Loucy (cell line): ENCODE results near the gene EDC3.

Experiments
- H2AFZ ChIP-seq: fragments of 200-600 bp; sonication (generic); 2 replicates; pipeline ENCODE4 v1.6.0; 2016; ENCODE audit warnings: antibody characterized with exemption, mild to moderate bottlenecking, low read length, moderate library complexity
- H3F3A ChIP-seq: fragments of 200-600 bp; 2 replicates; pipeline ENCODE4 v1.6.0; 2016; ENCODE audit warnings: antibody characterized with exemption, low read depth, mild to moderate bottlenecking
- H3K27me3 ChIP-seq: fragments of 200-600 bp; sonication (generic); 2 replicates; pipeline ENCODE4 v1.6.1; 2014; ENCODE audit warnings: low read length, mild to moderate bottlenecking; ENCODE audit not compliant: insufficient read depth, poor library complexity, severe bottlenecking
- H3K36me3 ChIP-seq: fragments of 200-600 bp; sonication (generic); 2 replicates; pipeline ENCODE4 v1.6.1; 2016; ENCODE audit warnings: low read length; ENCODE audit not compliant: insufficient read depth
- H3K4me1 ChIP-seq: fragments of 200-600 bp; sonication (generic); 2 replicates; pipeline ENCODE4 v1.5.1; 2014; ENCODE audit warnings: low read length, mild to moderate bottlenecking; ENCODE audit not compliant: insufficient read depth, poor library complexity, severe bottlenecking
- H3K4me2 ChIP-seq: fragments of 200-600 bp; sonication (generic); 2 replicates; pipeline ENCODE4 v1.6.0; 2014; ENCODE audit warnings: antibody characterized with exemption, low read length, low read depth, mild to moderate bottlenecking; ENCODE audit not compliant: poor library complexity, severe bottlenecking
- H3K4me3 ChIP-seq: fragments of 200-600 bp; sonication (generic); 2 replicates; pipeline ENCODE4 v1.5.1; 2014; ENCODE audit warnings: low read length, mild to moderate bottlenecking, mixed read lengths; ENCODE audit not compliant: poor library complexity, severe bottlenecking
- H3K79me2 ChIP-seq: fragments of 200-600 bp; sonication (generic); 2 replicates; pipeline ENCODE4 v1.6.1; 2014; ENCODE audit warnings: low read length; ENCODE audit not compliant: insufficient read depth
- H3K9ac ChIP-seq: fragments of 200-600 bp; sonication (generic); 2 replicates; pipeline ENCODE4 v1.6.0; 2014; ENCODE audit warnings: mild to moderate bottlenecking, low read depth, low read length, moderate library complexity; ENCODE audit not compliant: poor library complexity, severe bottlenecking
- H3K9me2 ChIP-seq: fragments of 200-600 bp; sonication (generic); replicated peaks from 2 replicates; pipeline ENCODE4 v1.6.1; 2016; ENCODE audit warnings: low read depth, low read length, mixed read lengths
- H3K9me3 ChIP-seq: fragments of 200-600 bp; sonication (generic); 2 replicates; pipeline ENCODE4 v1.6.1; 2014; ENCODE audit warnings: mild to moderate bottlenecking, antibody characterized with exemption, low read length, low read depth; ENCODE audit not compliant: insufficient read depth
- H4K20me1 ChIP-seq: fragments of 200-600 bp; sonication (generic); 2 replicates; pipeline ENCODE4 v1.6.0; 2014; ENCODE audit warnings: antibody characterized with exemption, low read length, mild to moderate bottlenecking; ENCODE audit not compliant: insufficient read depth, poor library complexity, severe bottlenecking
- EZH2phosphoT487 ChIP-seq: fragments of 200-600 bp; IDR thresholded peaks from 2 replicates; pipeline ENCODE4 v1.6.1; 2018; ENCODE audit warnings: antibody characterized with exemption, mild to moderate bottlenecking, moderate library complexity, borderline replicate concordance
- TF ChIP-seq, protein P1 (sequence below): fragments of 200-600 bp; sonication (generic); conservative IDR thresholded peaks from 2 replicates; pipeline ENCODE4 v1.5.1; 2014; ENCODE audit warnings: mild to moderate bottlenecking, antibody characterized with exemption, low read length

The EDC3 gene

DNA sequence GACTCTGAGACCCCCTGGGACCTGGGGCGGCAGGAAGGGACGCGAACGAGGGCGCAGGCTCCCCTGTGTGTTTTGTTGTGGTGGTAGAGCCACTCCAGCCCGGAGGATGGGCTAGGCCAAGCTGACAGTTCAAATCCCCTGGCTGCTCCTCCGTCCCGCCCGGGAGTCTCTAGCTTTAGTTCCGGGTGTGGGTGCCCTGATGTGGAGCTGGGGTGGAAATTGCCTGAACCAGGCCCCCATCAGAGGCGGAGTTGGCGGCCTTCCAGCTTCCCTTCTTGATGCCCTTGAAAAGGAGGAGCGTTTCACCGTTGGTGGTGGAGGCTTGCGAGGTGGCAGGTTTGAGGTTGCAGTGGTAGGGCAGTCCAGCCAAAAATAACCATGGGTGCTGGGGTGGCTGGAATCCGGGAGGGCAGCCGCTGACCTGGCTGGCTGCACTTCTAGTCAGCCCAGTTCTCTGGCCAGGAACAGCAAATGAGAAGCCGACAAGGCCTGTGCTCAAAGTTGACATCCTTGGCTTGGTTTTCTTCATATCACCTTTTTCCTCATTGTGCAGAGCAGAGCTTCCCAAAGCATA, 79.4 kb downstream of the EDC3 start:
- TF ChIP-seq, protein P1, sequence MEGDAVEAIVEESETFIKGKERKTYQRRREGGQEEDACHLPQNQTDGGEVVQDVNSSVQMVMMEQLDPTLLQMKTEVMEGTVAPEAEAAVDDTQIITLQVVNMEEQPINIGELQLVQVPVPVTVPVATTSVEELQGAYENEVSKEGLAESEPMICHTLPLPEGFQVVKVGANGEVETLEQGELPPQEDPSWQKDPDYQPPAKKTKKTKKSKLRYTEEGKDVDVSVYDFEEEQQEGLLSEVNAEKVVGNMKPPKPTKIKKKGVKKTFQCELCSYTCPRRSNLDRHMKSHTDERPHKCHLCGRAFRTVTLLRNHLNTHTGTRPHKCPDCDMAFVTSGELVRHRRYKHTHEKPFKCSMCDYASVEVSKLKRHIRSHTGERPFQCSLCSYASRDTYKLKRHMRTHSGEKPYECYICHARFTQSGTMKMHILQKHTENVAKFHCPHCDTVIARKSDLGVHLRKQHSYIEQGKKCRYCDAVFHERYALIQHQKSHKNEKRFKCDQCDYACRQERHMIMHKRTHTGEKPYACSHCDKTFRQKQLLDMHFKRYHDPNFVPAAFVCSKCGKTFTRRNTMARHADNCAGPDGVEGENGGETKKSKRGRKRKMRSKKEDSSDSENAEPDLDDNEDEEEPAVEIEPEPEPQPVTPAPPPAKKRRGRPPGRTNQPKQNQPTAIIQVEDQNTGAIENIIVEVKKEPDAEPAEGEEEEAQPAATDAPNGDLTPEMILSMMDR: no peak
- no peak for TF ChIP-seq EZH2phosphoT487
- Histone ChIP-seq H3K4me2 (peak overlapping the region; percentile 96), H2AFZ (no peak overlapping the region), H3K4me1 (peaks cover 27% of the 10 kb centered on the region), H3K36me3 (peaks cover 24% of the 10 kb centered on the region; the same call in 1 of the 2 replicates), H3K9me3 (no peaks in the 10 kb centered on the region), H3K4me3 (peak overlapping the region; percentile 85), H3K9ac (peak overlapping the region; percentile 93), H3K27me3 (no peaks in the 10 kb centered on the region), H3F3A (no peaks in the 10 kb centered on the region), H3K79me2 (peaks cover 59% of the 10 kb centered on the region), H3K9me2 (no peaks in the 10 kb centered on the region), H4K20me1 (peaks cover 57% of the 10 kb centered on the region)

DNA sequence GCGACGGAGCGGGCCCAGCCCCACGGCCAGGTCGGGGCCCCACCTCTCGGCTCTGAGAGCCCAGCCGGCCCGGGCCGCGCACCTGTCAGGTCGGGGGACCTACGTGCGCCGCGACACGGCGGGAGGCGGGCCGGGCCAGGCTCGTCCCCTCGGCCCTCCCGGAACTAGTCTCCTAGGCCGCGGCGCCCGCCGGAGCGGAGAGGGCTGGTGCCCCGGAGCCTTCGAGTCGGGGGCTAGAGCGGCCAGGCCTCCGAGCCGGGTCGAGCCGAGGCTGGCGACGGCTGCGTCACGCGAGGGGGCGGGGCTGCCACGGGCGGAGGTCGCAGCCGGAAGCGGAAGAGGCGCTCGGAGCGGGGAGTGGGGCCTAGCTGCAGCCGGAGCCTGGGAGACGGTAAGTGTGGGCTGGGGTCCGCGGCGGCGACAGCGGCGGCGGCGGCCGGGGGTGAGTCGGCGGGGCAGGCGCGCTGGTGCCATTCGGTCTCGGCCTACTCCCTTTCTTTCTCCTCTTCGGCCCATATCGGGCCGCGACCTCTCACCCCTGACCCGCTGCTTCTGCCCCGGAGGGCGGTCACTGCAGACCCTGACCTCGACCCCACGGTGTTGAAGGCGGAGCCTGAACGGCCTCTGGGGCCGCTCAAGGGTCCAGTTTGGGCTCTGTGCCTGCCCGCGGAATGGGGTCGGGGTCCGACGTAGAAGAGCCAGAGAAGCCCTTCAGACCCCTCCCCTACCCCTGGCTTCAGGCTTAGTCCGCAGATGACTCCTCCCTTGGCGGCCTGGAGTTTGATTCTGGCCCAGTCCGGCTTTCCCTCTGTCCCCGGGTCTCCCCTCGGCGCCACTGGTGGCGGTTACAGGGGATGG, 80.1 kb downstream of the EDC3 start, which contains the start of gene CLK3:
Gene CLK3, plus strand, starts transcription at position 329 of the 858 bp plus-strand sequence. CDS start 3,361 bp downstream, outside the sequence.
- H3K4me3 ChIP-seq: peak within 1 kb of the TSS; percentile 85
- no peaks in the 10 kb centered on the region for H3K9me3 ChIP-seq
- H3K4me1 ChIP-seq: peaks cover 27% of the 10 kb centered on the region
- H4K20me1 ChIP-seq: peaks cover 50% of the 10 kb centered on the region
- peak within 1 kb of the TSS; percentile 93 for H3K9ac ChIP-seq
- H3K9me2 ChIP-seq: no peaks in the 10 kb centered on the region
- peaks cover 52% of the 10 kb centered on the region for H3K79me2 ChIP-seq
- no peaks in the 10 kb centered on the region for H3F3A ChIP-seq
- H3K4me2 ChIP-seq: peak within 1 kb of the TSS; percentile 96
- no peaks in the 10 kb centered on the region for H3K27me3 ChIP-seq
- peak within 1 kb of the TSS; percentile 91 for H2AFZ ChIP-seq
- TF ChIP-seq, protein P1: no peak
- TF ChIP-seq EZH2phosphoT487: no peak
- peaks cover 18% of the 10 kb centered on the region; the same call in 1 of the 2 replicates for H3K36me3 ChIP-seq

DNA sequence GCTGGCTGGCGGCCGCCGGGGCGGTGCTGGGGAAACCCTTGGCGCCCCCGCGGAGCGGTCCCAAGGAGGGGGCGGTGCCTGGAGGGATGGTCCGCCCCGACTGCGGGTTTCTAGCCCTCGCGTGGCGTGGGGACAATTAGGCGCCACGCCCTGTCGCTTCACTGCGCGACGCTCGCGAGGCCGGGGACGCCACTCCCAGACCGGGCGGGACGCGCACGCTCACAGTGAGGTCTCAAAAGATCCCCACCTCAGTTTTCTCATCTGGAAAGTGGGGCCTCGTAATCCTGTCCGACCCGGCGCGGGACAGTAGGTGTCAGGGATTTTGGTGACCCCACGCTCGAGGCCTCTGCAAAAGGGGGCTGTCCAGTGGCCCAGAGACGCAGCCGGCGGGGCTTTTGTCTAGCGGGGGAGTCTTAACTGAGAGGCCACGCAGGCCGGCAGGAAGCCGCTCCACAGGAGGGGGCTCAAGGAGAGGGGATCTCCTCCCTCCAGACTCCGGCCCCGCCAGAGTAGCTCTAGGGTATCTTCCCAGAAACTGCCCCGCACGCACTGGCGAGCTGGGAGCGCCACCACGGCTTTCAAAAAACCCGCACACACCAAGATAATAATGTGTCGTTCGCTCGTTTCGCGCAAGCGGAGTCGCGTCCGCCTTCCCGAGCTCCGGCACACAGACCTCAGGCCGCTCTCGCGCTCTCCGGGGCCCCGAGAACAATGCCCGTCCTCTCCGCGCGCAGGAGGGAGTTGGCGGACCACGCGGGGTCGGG, 80.9 kb downstream of the EDC3 start:
- TF ChIP-seq, protein P1: no peak
- no peak for TF ChIP-seq EZH2phosphoT487
- H3K36me3 ChIP-seq: peaks cover 10% of the 10 kb centered on the region; the same call in 1 of the 2 replicates
- no peaks in the 10 kb centered on the region for H3K27me3 ChIP-seq
- H3K4me1 ChIP-seq: peaks cover 30% of the 10 kb centered on the region
- peak overlapping the region; percentile 91 for H2AFZ ChIP-seq
- peaks cover 44% of the 10 kb centered on the region for H3K79me2 ChIP-seq
- H3K4me3 ChIP-seq: peak overlapping the region; percentile 85
- H3K9ac ChIP-seq: peak overlapping the region; percentile 93
- no peaks in the 10 kb centered on the region for H3K9me3 ChIP-seq
- H4K20me1 ChIP-seq: peaks cover 42% of the 10 kb centered on the region
- no peaks in the 10 kb centered on the region for H3F3A ChIP-seq
- peak overlapping the region; percentile 86 for H3K4me2 ChIP-seq
- no peaks in the 10 kb centered on the region for H3K9me2 ChIP-seq
